Kidney tubule cell (primary cell): ENCODE results near the gene CNIH2.
"Not testable (repeated sequence)": the region's sequence is repeated elsewhere in the genome, so short reads cannot be mapped to it uniquely, and the experiment has no call there.

Experiments
- DNase-seq: peaks from one replicate; pipeline ENCODE4 v3.0.0-alpha.2; 2018; ENCODE audit warnings: low spot score

Gene CNIH2

DNA sequence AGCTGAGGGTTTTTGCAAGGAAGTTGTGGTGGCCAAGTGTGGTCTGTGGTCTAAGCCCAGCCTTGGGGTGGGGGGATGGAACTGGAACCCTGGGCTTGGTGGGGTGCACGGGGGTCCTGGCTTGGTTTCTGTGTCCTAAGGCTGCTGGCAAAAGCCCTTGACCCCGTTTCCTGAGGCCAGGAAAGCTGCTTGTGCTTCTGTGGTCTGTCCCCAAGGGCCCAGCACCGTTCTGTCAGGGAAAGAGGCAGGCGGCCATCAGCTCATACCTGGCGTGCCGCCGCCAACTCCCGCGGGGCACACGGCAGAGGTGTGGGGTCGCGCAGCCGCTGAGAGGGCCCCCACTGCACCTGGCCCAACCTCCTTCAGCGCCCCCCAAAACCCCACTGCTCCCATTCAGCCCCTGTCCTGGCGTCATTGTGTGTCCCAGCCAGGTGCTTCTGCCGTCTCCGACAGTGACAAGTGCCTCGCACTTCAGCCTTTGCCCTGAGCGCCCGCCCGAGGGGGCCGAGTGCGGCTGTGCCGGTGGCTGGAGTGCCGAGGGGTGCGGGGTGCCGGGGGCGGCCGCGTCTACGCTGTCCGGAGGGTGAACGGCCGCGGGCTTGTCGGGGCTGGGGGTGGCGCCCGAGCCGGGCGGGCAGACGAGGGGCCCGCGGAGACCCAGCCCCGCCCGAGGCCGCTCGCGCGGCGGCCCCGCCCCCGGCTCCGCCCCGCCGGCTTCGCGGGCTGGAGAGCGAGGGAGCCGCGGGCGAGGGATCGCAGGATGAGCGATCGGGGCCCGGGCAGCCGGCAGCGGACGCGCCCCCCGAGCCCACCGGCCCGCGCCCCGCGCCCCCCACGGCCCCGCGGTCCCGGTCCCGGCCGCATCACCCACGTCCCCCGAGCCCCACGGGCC, at the start of gene CNIH2:
CNIH2 (plus strand) TSS at position 705 of the 892 bp plus-strand sequence. CDS start 282 bp downstream, outside the sequence.
- DNase-seq = peak; percentile 20

- DNase-seq = peak; percentile 76
Measured at GRCh38 chr11:66228521-66228920, 49.5 kb upstream of the CNIH2 start.

GRCh38 chr11:66230156-66230555, 47.8 kb upstream of the CNIH2 start:
- DNase-seq = no peak

- DNase-seq = no peak
Measured at GRCh38 chr11:66230978-66231377, 47.0 kb upstream of the CNIH2 start.

DNA sequence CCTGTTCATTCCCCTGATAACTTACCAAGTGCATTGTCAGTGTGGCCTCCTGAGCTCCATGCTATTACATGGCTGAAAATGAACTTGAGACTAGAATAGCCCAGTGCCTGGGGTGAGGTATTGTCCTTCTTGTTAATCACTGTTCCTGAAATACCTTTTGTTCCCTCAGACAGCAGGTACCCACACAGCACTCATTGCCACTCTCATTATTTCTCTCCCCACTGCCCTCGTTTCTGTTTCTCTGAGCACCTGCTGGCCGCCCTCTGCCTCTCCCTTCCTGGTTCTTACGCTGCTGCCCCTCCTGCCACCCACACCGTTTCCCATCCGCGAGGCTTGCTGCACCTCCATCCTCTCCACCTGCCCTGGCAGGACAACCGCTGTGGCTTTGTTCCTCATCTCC, 46.4 kb upstream of the CNIH2 start:
- no peak for DNase-seq

GRCh38 chr11:66232769-66233168, 45.2 kb upstream of the CNIH2 start:
- no peak for DNase-seq

DNA sequence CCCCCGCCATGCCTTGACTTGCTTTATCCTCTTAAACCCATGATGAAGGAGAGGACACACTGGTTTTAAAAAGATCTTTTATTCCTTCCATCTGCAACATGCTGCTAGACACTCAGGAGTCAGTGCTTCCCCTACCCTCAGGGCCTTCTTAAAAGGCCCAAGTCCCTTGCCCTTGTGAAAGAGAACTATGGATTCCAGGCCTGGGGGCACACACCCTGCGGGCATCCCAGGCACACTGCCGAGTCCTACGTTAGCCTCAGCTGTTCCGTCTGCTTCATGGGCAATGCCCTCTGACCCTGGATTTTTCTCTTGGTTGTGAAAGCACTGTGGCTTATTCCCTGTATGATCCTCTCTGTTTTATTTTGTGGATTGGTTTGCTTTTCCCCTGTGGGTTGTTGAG, 44.7 kb upstream of the CNIH2 start:
- no peak for DNase-seq

GRCh38 chr11:66235141-66235540, 42.8 kb upstream of the CNIH2 start:
- no peak for DNase-seq

DNA sequence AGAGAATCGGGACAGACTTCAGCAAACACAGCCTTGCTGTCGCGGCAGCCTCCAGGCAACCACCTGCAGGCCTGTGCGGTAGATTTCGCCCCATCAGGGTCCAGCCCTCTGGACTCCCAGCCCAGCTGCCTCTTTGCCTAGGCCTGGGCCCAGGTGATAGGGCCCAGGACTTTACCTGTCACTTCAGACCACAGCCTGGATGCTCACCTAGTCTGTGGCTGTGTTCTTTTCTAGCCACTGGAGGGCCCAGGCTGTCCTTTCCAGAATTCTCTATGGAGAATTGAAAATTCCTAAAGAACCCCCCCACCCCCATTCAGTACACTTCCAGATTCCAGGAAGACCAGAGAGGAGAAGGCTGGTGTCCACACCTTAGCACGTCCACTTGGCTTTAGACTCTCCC, 40.1 kb upstream of the CNIH2 start:
- DNase-seq = no peak

DNA sequence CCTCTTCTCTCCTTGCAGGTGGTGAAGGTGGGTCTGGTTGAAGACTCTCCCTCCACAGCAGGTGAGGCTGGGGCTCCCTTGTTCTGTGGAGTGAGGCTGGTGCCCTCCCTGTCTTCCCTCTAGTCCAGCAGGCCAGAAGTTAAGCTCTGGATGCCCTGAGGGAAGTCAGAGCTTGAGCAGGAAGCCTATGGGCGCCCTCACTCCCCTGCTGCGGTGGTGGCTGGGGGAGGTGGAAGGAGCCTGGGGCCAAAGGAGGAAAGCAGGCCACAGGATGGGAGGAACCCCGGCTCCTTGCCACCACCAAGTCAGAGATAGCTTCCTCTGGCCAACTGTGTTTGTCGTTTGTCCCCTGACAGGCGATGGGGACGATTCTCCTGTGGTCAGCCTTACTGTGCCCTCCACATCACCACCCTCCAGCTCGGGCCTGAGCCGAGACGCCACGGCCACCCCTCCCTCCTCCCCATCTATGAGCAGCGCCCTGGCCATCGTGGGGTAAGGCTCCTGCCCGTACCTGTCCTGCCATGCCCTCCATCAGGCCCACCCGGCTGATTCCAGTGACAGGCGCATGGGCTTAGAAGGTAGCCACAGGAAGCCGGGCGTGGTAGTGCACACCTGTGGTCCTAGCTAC, 39.1 kb upstream of the CNIH2 start:
- no peak for DNase-seq

- DNase-seq = no peak
Measured at GRCh38 chr11:66239511-66239910, 38.5 kb upstream of the CNIH2 start.

DNA sequence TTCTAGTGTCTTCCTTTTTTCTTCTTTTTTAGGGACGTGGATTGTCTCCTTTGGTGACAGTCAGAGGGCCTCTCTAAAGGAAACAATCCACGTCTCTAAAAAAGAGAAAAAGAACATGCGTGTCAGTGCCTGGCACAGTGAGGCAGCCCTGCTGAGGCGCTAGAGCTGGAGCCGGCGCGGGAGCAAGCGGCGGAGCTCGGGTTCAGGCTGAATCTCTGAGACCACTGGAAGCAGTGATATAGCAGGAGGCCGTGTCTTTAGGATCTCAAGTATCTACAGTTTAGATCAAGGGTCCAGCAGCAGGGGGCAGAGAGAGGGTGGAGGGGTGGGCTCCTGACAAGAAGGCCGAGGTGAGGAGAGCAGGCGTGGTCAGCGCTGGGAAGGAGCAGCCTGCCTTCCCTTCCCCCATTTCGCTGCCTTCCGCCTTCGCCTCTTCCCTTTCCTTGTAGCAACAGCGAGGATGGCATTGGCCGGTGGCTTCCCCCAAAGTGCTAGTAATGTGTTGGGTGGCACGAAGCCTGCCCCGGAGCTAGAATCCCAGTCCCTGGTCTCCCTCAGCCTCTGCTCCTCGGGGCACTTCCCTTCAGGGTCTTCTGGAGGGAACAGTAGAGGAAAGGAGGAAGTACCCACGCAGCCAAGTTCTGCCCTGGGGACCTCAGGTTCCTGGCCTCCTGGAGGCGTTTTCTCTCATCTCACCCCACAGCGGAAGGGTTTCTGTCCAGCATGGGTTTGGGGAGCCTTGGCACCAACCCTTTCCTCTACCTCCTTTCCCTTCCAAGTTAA, 37.8 kb upstream of the CNIH2 start:
- DNase-seq = no peak

DNA sequence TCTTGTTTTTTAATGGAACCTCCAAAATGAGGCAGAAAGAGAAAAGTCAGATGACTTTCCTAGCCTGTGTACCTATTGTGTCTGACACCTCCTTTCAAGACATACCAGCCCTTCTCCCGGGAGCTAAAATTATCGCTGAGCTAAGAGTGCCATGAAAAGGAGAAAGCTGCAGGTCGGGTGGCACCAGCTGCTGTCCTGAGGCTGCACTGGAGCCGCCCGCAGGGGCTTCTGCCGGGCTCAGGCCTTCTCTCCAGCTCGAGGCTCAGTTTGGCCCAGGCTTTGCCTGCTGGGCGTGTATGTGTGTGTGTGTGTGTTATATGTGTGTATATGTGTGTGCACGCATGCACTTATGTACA, 37.2 kb upstream of the CNIH2 start:
- DNase-seq = no peak

DNA sequence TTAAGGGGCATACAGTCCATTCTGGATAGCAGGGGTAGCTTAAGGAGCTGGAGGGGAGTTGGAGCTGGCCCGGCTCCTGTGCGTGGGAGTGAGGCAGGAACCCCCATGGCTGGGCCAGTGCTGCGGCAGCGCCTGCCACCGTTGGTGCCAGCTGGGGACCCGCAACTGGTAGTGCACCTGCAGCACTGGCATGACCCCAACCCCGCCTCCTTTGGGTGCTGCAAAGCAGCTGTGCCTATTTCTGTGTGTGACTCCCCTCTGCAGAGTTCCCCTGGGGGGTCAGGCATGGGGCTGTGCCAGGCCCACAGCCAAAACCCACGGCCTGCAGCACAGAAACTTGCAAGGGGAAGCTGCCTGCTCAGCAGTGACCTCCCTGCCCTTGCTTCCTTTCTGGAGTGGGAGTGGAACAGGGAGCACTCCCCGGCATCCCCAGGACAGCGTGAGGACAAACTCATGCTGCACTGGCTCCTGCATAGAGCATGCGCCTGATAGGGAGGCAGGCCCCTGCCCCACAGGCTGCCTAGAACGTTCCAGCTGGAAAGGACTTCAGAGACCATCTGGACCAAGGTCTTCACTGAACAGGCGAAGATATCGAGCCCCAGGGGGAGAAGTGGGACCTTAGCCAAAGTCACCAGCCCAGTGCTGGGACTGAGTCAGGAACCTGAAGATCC, 35.7 kb upstream of the CNIH2 start:
- no peak for DNase-seq

DNA sequence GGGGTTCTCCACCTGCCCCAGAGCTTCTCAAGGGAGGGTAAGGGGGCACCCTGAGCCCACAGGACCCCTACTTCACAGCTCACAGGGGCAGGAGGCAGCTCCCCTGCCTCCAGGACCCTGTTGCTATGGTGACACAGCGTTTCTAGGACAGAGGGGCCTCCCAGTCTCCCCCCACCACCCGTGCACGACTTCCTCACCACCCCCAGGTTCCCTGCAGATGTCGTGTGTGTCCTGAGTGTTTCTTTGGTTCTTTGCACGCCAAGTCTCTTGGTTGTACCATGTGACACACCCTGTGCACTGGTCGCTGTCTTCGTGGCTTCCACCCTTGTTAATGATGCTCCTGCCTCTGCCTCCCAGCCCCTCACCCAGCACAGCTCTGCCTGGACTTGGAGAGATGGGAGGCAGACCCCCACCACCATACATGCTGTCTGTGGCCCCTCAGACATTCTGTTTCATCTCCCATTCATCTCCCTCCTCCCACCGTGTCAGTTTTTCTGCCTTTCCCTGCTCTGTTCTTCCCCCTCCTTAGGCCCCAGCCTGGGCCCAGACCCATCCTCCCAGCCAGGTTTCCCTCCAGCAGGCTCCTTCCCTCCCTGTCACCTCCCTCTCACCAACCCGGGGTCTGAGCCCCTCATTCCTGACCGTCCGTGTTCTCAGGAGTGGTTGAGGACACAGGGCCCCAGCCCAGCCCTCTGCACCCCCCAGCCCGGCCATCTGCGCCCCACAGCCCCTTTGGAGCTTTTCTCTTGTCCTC, 34.0 kb upstream of the CNIH2 start:
- DNase-seq = no peak

DNA sequence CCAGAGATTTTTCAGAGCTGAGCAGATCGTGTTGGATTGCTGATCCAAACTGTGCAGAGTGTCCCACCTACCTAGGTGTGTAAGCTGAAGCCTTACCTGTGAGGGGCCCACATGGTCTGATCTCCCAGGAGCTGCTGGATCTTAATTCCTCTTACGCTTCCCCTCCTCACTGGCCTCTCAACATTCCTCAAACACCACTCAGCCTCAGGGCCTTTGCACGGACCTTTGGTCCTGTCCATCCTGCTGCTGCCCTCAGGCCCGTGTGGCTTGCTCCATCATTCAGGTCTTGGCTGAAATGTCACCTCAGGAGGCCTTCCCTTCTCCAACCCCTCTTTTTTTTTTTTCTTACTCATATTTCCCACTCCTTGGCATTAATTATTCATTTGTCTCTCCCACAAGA, 30.7 kb upstream of the CNIH2 start:
- peak; percentile 50 for DNase-seq

- DNase-seq = peak; percentile 50
Measured at GRCh38 chr11:66247801-66248200, 30.2 kb upstream of the CNIH2 start.

DNA sequence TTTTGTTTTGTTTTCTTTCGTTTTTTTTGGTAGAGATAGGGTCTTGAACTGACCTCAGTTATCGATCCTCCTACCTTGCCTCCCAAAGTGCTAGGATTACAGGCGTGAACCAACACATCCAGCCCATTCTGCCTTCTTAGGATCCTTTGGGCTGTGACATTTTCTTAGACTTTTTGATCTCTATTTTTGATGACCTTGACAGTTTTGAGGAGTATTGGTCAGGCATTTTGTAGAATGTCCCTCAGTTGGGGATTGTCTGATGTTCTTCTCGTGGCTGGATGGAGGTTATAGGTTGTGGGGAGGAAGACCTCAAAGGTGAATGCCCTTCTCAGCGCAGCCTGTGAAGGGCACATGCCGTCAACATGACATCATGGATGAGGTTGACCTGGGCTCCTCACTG, 29.1 kb upstream of the CNIH2 start:
- no peak for DNase-seq

GRCh38 chr11:66251809-66252208, 26.2 kb upstream of the CNIH2 start:
- DNase-seq = no peak

DNA sequence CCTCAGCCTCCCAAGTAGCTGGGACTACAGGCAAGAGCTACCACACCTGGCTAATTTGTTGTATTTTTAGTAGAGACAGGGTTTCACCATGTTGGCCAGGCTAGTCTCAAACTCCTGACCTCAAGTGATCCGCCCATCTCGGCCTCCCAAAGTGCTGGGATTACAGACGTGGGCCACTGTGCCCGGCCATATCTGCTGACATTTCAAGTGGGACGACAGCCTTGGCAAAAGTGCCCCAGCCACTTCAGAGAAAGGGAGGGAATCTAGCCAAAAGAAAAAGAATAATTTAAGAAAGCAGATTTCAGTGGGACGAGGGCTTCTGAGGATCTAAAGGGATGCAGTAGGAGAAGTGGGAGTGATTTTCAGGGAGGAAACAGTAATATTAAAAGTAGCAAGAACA, 24.9 kb upstream of the CNIH2 start:
- DNase-seq = not testable (repeated sequence)

DNA sequence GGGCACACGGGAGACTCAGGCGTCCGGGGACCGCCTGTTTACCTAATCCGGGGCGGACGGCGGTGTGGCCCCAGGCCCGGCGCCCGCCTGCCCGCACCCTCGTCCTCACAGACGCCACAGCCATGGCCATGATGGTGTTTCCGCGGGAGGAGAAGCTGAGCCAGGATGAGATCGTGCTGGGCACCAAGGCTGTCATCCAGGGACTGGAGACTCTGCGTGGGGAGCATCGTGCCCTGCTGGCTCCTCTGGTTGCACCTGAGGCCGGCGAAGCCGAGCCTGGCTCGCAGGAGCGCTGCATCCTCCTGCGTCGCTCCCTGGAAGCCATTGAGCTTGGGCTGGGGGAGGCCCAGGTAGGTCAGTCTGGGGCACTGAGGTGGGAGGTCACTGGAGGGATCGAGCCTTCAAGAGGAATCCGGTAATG, 19.5 kb upstream of the CNIH2 start:
- no peak for DNase-seq

DNA sequence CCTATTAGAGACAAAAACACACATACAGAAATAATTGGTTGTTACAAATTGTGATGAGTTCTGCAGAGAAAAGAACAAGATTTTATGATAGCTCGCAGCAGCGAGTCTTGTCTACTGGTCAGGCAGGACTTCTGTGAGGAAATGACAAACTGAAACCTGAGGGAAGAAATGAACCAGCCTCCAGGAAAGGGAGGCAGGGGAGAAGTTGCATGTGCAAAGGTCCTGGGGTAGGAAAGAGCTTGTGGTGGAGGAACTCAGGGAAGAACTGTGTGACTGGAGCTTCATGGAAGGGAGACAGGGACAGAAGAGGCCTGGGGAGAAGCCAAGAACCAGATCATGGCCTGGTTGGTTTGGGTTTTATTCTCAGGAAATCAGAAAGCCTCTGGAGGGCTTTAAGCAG, 18.8 kb upstream of the CNIH2 start:
- no peak for DNase-seq
